Measurements from ENCODE around the gene KRT80. TPM values are rescaled to one million over a fixed set of nuclear protein-coding genes. Genes with fewer than 3 reads are reported as not detected.

Gene KRT80
- total RNA-seq, 1 experiment from 2014 or later: 51.5 TPM

DNA sequence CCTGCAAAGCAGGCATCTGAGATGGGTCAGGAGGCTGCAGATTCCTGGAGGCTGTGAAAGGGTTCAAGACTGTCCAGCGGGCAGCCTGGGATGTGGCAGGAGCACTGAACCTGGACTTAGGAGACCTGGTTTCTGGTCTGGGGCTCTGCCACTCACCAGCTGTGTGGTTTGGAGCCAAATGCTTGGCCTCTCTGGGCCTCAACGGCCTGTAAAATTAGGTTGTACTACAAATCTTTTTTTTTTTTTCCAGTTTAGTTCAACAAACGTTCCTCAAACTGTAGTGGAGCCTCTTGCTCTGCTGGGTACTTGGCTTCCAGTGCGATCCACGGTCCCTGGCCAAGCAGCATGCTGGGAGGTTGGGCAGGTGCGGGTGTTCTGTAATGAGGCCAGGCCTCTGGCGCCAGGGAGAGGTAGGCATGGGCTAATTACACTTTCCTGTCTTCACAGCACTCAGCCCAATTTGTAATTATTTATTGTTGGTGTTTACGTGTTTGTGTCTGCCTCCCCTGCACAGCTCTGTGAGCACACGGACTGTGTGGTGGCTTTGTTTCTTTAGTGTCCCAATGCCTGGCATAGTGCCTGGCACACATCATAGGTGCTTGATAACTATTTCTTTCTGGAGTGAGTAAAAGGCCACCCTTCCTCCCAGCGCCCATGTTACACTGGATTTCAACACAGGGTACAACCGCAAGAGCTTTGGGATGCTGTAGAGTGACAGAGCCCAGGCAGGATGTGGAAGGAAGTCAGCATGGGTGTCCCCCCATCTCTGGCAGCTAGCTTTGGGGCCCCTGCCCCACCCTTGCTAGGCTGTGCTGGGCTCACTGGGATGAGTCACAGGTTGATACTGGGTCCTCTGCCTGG, 5.8 kb upstream of the KRT80 start:
- no peak for ATAC-seq
- Histone ChIP-seq H3K4me1 (ENCODE audit: control insufficient read depth, insufficient read depth, low read length) (peaks cover 62% of the 10 kb centered on the region), H3K9me3 (ENCODE audit: control insufficient read depth, insufficient read depth, low read depth, low read length) (no peaks in the 10 kb centered on the region), H3K27me3 (ENCODE audit: control insufficient read depth, insufficient read depth, low read length) (no peaks in the 10 kb centered on the region), H3K36me3 (ENCODE audit: control insufficient read depth, insufficient read depth, low read length) (no peaks in the 10 kb centered on the region), H3K27ac (ENCODE audit: low read length) (peak overlapping the region; percentile 65), H3K4me3 (ENCODE audit: low read depth in 2 of 2, low read length in 2 of 2) (no peak overlapping the region)
- in situ Hi-C loops (cut with HindIII; ENCODE audit: low pct_unique_long_range_greater_than_20kb, low sequenced_read_pairs) (no loop called here), intact Hi-C loops (cut with micrococcal nuclease; ENCODE audit: unreplicated experiment) (no loop called here)
- no TSS peak for BruUV-seq (replicated peaks)
- POLR2A ChIA-PET: no interaction called here
- DNase-seq (ENCODE audit: low read depth, low spot score): no peak
- TF ChIP-seq, protein P1, sequence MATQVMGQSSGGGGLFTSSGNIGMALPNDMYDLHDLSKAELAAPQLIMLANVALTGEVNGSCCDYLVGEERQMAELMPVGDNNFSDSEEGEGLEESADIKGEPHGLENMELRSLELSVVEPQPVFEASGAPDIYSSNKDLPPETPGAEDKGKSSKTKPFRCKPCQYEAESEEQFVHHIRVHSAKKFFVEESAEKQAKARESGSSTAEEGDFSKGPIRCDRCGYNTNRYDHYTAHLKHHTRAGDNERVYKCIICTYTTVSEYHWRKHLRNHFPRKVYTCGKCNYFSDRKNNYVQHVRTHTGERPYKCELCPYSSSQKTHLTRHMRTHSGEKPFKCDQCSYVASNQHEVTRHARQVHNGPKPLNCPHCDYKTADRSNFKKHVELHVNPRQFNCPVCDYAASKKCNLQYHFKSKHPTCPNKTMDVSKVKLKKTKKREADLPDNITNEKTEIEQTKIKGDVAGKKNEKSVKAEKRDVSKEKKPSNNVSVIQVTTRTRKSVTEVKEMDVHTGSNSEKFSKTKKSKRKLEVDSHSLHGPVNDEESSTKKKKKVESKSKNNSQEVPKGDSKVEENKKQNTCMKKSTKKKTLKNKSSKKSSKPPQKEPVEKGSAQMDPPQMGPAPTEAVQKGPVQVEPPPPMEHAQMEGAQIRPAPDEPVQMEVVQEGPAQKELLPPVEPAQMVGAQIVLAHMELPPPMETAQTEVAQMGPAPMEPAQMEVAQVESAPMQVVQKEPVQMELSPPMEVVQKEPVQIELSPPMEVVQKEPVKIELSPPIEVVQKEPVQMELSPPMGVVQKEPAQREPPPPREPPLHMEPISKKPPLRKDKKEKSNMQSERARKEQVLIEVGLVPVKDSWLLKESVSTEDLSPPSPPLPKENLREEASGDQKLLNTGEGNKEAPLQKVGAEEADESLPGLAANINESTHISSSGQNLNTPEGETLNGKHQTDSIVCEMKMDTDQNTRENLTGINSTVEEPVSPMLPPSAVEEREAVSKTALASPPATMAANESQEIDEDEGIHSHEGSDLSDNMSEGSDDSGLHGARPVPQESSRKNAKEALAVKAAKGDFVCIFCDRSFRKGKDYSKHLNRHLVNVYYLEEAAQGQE (IDR thresholded peaks at IDR 0.05; ENCODE audit: insufficient read depth in 1 of 2, low read depth in 2 of 2, low read length in 1 of 2): no peak
- TF ChIP-seq TCF7L2 (IDR thresholded peaks at IDR 0.05; ENCODE audit: low read depth, low read length) (no peak), POLR2AphosphoS5 (IDR thresholded peaks at IDR 0.05; ENCODE audit: low read depth, low read length) (no peak), SIN3A (IDR thresholded peaks at IDR 0.05; ENCODE audit: borderline replicate concordance, insufficient read depth, low read depth, low read length) (no peak)
- TF ChIP-seq, protein P2, sequence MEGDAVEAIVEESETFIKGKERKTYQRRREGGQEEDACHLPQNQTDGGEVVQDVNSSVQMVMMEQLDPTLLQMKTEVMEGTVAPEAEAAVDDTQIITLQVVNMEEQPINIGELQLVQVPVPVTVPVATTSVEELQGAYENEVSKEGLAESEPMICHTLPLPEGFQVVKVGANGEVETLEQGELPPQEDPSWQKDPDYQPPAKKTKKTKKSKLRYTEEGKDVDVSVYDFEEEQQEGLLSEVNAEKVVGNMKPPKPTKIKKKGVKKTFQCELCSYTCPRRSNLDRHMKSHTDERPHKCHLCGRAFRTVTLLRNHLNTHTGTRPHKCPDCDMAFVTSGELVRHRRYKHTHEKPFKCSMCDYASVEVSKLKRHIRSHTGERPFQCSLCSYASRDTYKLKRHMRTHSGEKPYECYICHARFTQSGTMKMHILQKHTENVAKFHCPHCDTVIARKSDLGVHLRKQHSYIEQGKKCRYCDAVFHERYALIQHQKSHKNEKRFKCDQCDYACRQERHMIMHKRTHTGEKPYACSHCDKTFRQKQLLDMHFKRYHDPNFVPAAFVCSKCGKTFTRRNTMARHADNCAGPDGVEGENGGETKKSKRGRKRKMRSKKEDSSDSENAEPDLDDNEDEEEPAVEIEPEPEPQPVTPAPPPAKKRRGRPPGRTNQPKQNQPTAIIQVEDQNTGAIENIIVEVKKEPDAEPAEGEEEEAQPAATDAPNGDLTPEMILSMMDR (IDR thresholded peaks at IDR 0.05): no peak
- CTCF ChIA-PET: interaction anchor here (1.2 kb wide), 1 partner anchor 25 kb away, joined by 3 read pairs; no protein-coding TSS in a partner anchor

DNA sequence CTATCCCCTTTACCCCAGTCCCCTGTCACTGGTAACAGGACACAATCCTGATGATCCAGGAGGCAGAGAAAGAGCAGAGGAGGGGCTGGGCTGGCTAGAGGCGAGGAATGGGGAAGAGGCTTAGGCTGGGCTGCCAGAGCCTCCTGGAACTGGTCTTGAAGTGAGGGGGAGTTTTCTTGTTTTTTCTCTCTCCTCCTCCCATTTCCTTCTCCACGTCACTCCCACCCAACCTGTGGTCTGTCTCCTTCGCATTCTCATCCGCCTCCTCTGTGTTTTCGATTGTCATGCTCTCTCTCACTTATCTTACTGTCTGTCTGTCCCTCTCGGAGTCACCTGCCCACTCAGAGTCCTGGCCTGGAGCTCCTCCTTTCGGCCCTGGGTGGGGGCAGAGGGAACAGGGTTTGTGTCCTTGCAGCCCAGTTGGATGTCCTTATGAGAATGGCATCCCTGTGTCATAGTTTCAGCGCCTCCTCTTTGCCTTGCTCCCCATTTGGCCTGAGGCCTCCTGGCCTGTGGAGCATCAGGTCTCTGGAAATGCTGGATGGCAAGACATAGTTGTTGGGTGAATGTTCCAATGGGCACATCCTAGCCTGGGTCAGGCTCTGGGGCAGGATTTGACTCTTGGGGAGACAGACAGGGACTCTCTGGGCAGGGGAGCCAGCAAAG, 3.4 kb upstream of the KRT80 start:
- H3K4me1 ChIP-seq (ENCODE audit: control insufficient read depth, insufficient read depth, low read length): peaks cover 69% of the 10 kb centered on the region

More for the DNA sequence above, 3.4 kb upstream of the KRT80 start:
- TF ChIP-seq, protein P1 (IDR thresholded peaks at IDR 0.05; ENCODE audit: insufficient read depth in 1 of 2, low read depth in 2 of 2, low read length in 1 of 2): no peak
- TF ChIP-seq SIN3A (IDR thresholded peaks at IDR 0.05; ENCODE audit: borderline replicate concordance, insufficient read depth, low read depth, low read length) (no peak), TCF7L2 (IDR thresholded peaks at IDR 0.05; ENCODE audit: low read depth, low read length) (no peak), POLR2AphosphoS5 (IDR thresholded peaks at IDR 0.05; ENCODE audit: low read depth, low read length) (no peak)
- TF ChIP-seq, protein P2 (IDR thresholded peaks at IDR 0.05): no peak
- no peak overlapping the region for H3K4me3 ChIP-seq (ENCODE audit: low read depth in 2 of 2, low read length in 2 of 2)
- ATAC-seq (no peak), DNase-seq (ENCODE audit: low read depth, low spot score) (no peak)
- H3K27me3 ChIP-seq (ENCODE audit: control insufficient read depth, insufficient read depth, low read length): no peaks in the 10 kb centered on the region
- intact Hi-C loops (cut with micrococcal nuclease; ENCODE audit: unreplicated experiment): no loop called here
- ChIA-PET CTCF (no interaction called here), POLR2A (no interaction called here)
- no peaks in the 10 kb centered on the region for H3K36me3 ChIP-seq (ENCODE audit: control insufficient read depth, insufficient read depth, low read length)
- H3K27ac ChIP-seq (ENCODE audit: low read length): peak overlapping the region; percentile 95
- H3K9me3 ChIP-seq (ENCODE audit: control insufficient read depth, insufficient read depth, low read depth, low read length): no peaks in the 10 kb centered on the region
- in situ Hi-C loops (cut with HindIII; ENCODE audit: low pct_unique_long_range_greater_than_20kb, low sequenced_read_pairs): no loop called here
- BruUV-seq (replicated peaks): no TSS peak

All from Panc1 (cell line).